ENCODE results near the gene RIPK4. TPM values are rescaled to one million over a fixed set of nuclear protein-coding genes. Genes with fewer than 3 reads are reported as not detected.

RIPK4 gene
- total and polyA plus RNA-seq, 2 donors from 2014 or later, result 11.6 to 32.6 TPM

- no peak for FAIRE-seq
Measured at GRCh38 chr21:41726970-41727783, 39.7 kb downstream of the RIPK4 start.

GRCh38 chr21:41726630-41726969 lies 40.3 kb downstream of the RIPK4 start:
- Histone ChIP-seq H3K27ac (ENCODE audit: low read depth in 2 of 2, low read length in 2 of 2) (no peak overlapping the region), H3K36me3 (ENCODE audit: control insufficient read depth in 2 of 3, insufficient read depth in 3 of 3, low read length in 3 of 3) (no peaks in the 10 kb centered on the region), H3K4me3 (ENCODE audit: low read length in 3 of 3) (no peak overlapping the region), H3K9ac (ENCODE audit: low read length in 3 of 3) (no peak overlapping the region), H3K27me3 (ENCODE audit: control insufficient read depth, insufficient read depth, low read length) (peaks cover 2% of the 10 kb centered on the region), H3K9me3 (ENCODE audit: control insufficient read depth in 2 of 3, insufficient read depth in 1 of 3, low read length in 3 of 3) (no peaks in the 10 kb centered on the region), H3K4me1 (ENCODE audit: control insufficient read depth in 2 of 3, insufficient read depth in 2 of 3, low read depth in 1 of 3, low read length in 3 of 3) (peaks cover 0 to 20% (median 7%) of the 10 kb centered on the region in 3 donors)
- no peak for TF ChIP-seq CTCF (IDR thresholded peaks at IDR 0.05; ENCODE audit: borderline replicate concordance, extremely low read depth, insufficient read depth)
- FAIRE-seq (no peak), DNase-seq (no peak)
- intact Hi-C loops (cut with DNase I), result no loop called here

More at GRCh38 chr21:41726970-41727783, 39.7 kb downstream of the RIPK4 start:
- Histone ChIP-seq H3K9me3 (ENCODE audit: control insufficient read depth in 2 of 3, insufficient read depth in 1 of 3, low read length in 3 of 3) (peaks cover 0 to 5% (median 0%) of the 10 kb centered on the region in 3 donors), H3K27me3 (ENCODE audit: control insufficient read depth, insufficient read depth, low read length) (peaks cover 2% of the 10 kb centered on the region), H3K4me1 (ENCODE audit: control insufficient read depth in 2 of 3, insufficient read depth in 2 of 3, low read depth in 1 of 3, low read length in 3 of 3) (peaks cover 0 to 20% (median 7%) of the 10 kb centered on the region in 3 donors), H3K4me3 (ENCODE audit: low read length in 3 of 3) (no peak overlapping the region), H3K27ac (ENCODE audit: low read depth in 2 of 2, low read length in 2 of 2) (no peak overlapping the region), H3K9ac (ENCODE audit: low read length in 3 of 3) (no peak overlapping the region), H3K36me3 (ENCODE audit: control insufficient read depth in 2 of 3, insufficient read depth in 3 of 3, low read length in 3 of 3) (no peaks in the 10 kb centered on the region)
- intact Hi-C loops (cut with DNase I), result no loop called here
- DNase-seq, result peak in 1 of 5 donors; percentile 83
- TF ChIP-seq CTCF (IDR thresholded peaks at IDR 0.05; ENCODE audit: borderline replicate concordance, extremely low read depth, insufficient read depth), result no peak

GRCh38 chr21:41726058-41726558 lies 40.7 kb downstream of the RIPK4 start:
- TF ChIP-seq CTCF (IDR thresholded peaks at IDR 0.05; ENCODE audit: borderline replicate concordance, extremely low read depth, insufficient read depth), result no peak
- DNase-seq, result no peak
- intact Hi-C loops (cut with DNase I), result no loop called here
- Histone ChIP-seq H3K4me1 (ENCODE audit: control insufficient read depth in 2 of 3, insufficient read depth in 2 of 3, low read depth in 1 of 3, low read length in 3 of 3) (peaks cover 0 to 17% (median 6%) of the 10 kb centered on the region in 3 donors), H3K36me3 (ENCODE audit: control insufficient read depth in 2 of 3, insufficient read depth in 3 of 3, low read length in 3 of 3) (no peaks in the 10 kb centered on the region), H3K27ac (ENCODE audit: low read depth in 2 of 2, low read length in 2 of 2) (no peak overlapping the region), H3K9ac (ENCODE audit: low read length in 3 of 3) (no peak overlapping the region), H3K27me3 (ENCODE audit: control insufficient read depth, insufficient read depth, low read length) (peaks cover 2% of the 10 kb centered on the region), H3K4me3 (ENCODE audit: low read length in 3 of 3) (no peak overlapping the region), H3K9me3 (ENCODE audit: control insufficient read depth in 2 of 3, insufficient read depth in 1 of 3, low read length in 3 of 3) (no peaks in the 10 kb centered on the region)
- no peak for FAIRE-seq
